ENCODE results near the gene KIAA1210. TPM values are rescaled to one million over a fixed set of nuclear protein-coding genes. Genes with fewer than 3 reads are reported as not detected.

Gene KIAA1210
- total RNA-seq, 2 donors from 2014 or later, result not detected

DNA sequence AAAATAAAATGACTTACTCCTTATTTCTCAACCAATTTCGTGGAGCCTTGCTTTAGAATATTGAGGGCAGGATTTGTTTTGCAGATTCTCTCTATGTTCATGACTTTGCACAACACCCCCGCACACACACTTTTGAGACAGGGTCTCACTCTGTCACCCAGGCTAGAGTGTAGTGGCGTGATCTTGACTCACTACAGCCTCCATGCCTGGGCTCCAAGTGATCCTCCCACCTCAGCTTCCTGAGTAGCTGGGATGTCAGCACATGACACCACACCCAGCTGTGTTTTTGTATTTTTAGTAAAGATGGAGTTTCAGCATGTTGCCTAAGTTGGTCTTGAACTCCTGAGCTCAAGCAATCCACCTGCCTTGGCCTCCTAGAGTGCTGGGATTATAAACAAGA is 42.8 kb downstream of the KIAA1210 start:
- H3K27me3 ChIP-seq, result peaks cover 7% of the 10 kb centered on the region
- no peak overlapping the region for H3K9ac ChIP-seq (ENCODE audit: low read depth in 2 of 2, low read length in 2 of 2)
- H3K4me1 ChIP-seq, result no peaks in the 10 kb centered on the region
- DNase-seq, result no peak
- no peak overlapping the region for H3K4me3 ChIP-seq
- H3K27ac ChIP-seq, result no peak overlapping the region
- H3K9me3 ChIP-seq, result no peaks in the 10 kb centered on the region
- no peaks in the 10 kb centered on the region for H3K36me3 ChIP-seq
- intact Hi-C loops (cut with DNase I), result no loop called here
- TF ChIP-seq, protein P1, sequence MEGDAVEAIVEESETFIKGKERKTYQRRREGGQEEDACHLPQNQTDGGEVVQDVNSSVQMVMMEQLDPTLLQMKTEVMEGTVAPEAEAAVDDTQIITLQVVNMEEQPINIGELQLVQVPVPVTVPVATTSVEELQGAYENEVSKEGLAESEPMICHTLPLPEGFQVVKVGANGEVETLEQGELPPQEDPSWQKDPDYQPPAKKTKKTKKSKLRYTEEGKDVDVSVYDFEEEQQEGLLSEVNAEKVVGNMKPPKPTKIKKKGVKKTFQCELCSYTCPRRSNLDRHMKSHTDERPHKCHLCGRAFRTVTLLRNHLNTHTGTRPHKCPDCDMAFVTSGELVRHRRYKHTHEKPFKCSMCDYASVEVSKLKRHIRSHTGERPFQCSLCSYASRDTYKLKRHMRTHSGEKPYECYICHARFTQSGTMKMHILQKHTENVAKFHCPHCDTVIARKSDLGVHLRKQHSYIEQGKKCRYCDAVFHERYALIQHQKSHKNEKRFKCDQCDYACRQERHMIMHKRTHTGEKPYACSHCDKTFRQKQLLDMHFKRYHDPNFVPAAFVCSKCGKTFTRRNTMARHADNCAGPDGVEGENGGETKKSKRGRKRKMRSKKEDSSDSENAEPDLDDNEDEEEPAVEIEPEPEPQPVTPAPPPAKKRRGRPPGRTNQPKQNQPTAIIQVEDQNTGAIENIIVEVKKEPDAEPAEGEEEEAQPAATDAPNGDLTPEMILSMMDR (IDR thresholded peaks at IDR 0.05), result no peak

DNA sequence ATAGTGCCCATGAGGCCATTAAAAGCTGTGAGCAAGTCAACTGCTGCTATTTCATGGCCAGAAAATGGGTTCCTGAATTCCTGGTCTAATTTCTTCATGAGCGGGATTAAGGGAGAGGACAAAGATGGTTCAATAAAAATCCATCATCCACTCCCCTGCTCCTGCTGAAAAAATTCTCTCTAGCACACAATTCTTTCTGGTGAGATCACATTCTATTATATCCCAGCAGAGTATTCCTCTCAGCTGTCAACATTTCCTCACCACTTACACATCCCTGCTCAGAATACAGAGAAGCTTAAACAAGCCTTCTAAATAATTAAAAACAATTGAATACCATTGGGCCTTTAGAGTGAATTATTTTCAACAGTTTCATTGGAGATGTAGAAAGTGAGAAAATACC is 45.3 kb downstream of the KIAA1210 start:
- Histone ChIP-seq H3K9me3 (no peaks in the 10 kb centered on the region), H3K27me3 (peaks cover 7% of the 10 kb centered on the region), H3K27ac (no peak overlapping the region), H3K4me1 (no peaks in the 10 kb centered on the region), H3K4me3 (no peak overlapping the region), H3K9ac (ENCODE audit: low read depth in 2 of 2, low read length in 2 of 2) (no peak overlapping the region), H3K36me3 (no peaks in the 10 kb centered on the region)
- TF ChIP-seq, protein P1 (IDR thresholded peaks at IDR 0.05), result no peak
- no peak for DNase-seq
- intact Hi-C loops (cut with DNase I), result no loop called here

DNA sequence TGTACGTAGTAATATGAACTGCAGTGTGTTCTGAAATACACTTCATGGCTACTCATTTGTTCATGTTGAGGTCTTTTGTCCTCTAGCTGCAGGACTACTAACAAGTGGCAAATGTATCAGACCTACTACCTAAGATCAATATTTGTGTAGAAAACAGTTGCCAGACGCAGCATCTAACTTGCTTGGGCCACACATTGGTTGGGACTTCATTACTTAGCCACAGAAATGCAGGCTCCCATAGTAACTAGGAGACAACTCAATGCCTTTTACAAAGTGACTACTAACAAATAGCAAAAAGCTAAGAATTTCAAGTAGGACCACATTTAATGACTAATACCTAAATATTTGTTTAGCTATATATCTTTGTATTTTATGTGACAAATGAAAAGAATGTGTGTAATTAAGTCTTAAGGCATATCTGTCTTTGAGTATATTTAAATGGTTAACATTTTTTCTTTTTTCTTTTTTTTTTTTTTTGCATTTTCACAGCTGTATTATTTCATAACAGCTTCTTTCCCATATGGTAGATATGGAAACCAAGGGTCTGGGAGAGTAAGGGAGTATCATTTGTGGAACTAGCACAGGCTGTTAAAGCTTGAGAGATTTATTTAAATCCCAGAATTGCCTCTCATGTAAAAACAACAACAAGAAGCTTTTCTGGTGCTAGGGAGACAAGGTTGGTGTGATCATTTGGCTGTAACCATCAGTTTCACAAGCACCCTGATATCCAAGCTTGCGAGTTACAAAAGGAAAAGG is 52.2 kb downstream of the KIAA1210 start:
- Histone ChIP-seq H3K27me3 (no peaks in the 10 kb centered on the region), H3K4me3 (no peak overlapping the region), H3K9me3 (no peaks in the 10 kb centered on the region), H3K36me3 (no peaks in the 10 kb centered on the region), H3K9ac (ENCODE audit: low read depth in 2 of 2, low read length in 2 of 2) (no peak overlapping the region), H3K4me1 (no peaks in the 10 kb centered on the region), H3K27ac (no peak overlapping the region)
- DNase-seq, result no peak
- TF ChIP-seq, protein P1 (IDR thresholded peaks at IDR 0.05), result no peak
- intact Hi-C loops (cut with DNase I), result no loop called here

DNA sequence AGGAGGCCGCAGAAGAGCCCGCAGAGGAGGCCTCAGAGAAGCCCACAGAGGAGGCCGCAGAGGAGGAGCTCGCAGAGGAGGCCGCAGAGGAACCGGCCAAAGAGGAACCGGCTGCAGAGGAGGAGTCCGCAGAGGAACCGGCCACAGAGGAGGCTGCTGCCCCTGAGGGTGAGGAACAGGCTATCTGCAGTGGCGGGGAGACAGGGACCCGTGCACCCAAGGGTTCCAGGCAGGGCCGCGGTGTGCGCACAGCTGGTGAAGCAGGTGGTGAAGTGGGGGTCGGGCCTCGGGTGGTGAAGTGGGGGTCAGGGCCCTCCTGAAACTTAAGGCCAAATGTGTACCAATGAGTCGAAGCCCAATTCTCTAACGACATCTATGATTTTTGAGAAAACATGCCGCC is 53.7 kb downstream of the KIAA1210 start:
- DNase-seq, result no peak
- H3K9me3 ChIP-seq, result no peaks in the 10 kb centered on the region
- intact Hi-C loops (cut with DNase I), result no loop called here
- H3K4me1 ChIP-seq, result no peaks in the 10 kb centered on the region
- TF ChIP-seq, protein P1 (IDR thresholded peaks at IDR 0.05), result no peak
- no peak overlapping the region for H3K27ac ChIP-seq
- H3K36me3 ChIP-seq, result no peaks in the 10 kb centered on the region
- H3K9ac ChIP-seq (ENCODE audit: low read depth in 2 of 2, low read length in 2 of 2), result no peak overlapping the region
- H3K4me3 ChIP-seq, result no peak overlapping the region
- no peaks in the 10 kb centered on the region for H3K27me3 ChIP-seq

DNA sequence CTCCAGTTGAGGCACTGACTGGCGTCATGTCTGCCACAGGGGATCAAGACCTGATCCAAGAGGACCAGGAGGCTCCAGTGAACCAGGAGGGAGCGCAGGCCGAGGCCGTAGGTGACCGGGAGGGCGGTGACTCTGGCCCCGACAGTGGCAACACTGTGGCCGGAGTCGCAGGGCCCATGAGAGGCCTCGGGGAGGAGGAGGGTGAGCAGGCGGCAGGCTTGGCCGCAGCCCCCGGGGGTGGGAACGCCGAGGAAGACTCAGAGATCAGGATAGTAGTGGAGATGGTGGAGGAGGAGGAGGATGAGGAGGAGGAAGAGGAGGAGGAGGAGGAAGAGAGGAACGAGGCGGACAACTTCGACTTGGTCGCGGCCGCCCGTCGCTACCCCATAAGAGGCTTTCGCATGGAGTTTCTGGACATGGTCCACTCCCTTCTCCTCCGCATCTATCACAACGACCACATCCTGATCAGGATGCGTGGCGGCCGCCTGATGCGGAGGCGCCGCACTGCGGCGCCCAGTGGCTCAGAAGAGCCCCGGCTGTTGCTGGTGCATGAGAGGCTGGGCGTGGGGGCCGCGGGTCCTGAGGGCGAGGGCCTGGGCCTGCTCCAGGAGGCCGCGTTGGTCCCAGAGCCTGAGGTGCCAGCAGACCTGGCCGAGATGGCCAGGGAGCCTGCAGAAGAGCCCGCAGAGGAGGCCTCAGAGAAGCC is 54.3 kb downstream of the KIAA1210 start:
- Histone ChIP-seq H3K4me3 (no peak overlapping the region), H3K4me1 (no peaks in the 10 kb centered on the region), H3K9ac (ENCODE audit: low read depth in 2 of 2, low read length in 2 of 2) (no peak overlapping the region), H3K9me3 (no peaks in the 10 kb centered on the region), H3K27me3 (no peaks in the 10 kb centered on the region), H3K36me3 (no peaks in the 10 kb centered on the region), H3K27ac (no peak overlapping the region)
- intact Hi-C loops (cut with DNase I), result no loop called here
- TF ChIP-seq, protein P1 (IDR thresholded peaks at IDR 0.05), result no peak
- DNase-seq, result no peak

All from colonic mucosa (tissue), 4 donors.